ENCODE results near the gene MACROD2. TPM values are rescaled to one million over a fixed set of nuclear protein-coding genes. Genes with fewer than 3 reads are reported as not detected.
"Not testable (repeated sequence)": the region's sequence is repeated elsewhere in the genome, so short reads cannot be mapped to it uniquely, and the experiment has no call there.

The MACROD2 gene
- total RNA-seq, 1 experiment from 2014 or later = 0.02 TPM

DNA sequence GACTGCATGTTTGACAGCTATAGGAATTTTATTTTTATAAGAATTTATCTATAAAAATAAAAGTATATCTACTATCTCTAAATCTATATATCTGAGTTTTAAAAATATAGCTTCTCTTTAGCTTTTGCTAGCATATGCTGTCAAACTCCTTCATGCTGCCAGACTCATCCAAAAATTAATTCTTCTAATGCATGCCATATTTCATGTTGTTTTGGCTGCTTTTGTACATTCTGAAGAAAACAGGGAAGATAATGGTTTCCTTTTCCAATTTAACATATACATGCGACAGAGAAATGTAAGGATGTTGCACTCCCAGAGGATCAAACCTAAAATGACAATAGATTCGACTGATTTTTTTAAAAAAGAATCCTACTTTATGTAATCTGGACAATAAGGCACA lies 919.3 kb downstream of the MACROD2 start:
- DNase-seq (ENCODE audit: low spot score) = no peak

- DNase-seq (ENCODE audit: low spot score) = no peak
These were observed 920.0 kb downstream of the MACROD2 start for GRCh38 chr20:14915356-14915755.

- no peak for DNase-seq (ENCODE audit: low spot score)
These were observed 921.1 kb downstream of the MACROD2 start for GRCh38 chr20:14916360-14916920.

DNA sequence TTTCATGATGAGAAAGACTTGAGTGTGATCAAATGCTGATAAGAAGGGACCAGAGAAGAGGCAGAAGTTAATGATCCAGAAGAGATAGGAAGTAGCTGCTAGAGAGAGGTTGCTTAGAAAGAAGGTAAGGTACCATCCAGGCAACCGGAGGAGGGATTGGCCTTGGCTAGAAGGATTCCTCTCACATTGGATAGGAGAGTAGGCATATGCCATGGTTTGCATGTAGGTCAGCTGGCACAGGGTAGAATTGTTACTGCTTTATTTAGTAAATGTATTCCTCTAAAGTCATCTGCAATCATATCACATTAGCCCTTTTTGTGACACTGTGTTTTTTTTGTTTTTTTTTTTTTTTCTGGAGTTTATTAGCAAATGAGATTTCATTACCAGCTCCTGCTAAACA lies 923.0 kb downstream of the MACROD2 start:
- DNase-seq (ENCODE audit: low spot score) = no peak

DNA sequence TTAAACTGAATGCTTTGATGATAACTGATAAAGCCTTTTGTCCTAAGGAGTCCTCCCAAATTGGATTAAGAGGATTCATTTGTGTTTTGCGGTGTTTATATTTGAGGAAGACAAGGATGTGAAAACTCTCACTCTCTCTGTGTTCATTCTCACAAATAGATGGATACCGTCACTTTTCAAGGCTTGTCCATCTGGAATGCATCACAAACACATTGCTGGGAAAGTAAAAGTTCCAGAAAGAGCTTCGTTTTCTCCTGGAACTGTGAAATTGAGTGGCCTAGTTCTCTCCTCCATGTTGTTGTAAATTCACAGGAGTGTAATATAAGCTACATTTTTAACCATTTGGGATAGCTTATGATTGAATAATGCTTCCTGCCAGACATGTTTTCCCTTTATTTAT lies 923.7 kb downstream of the MACROD2 start:
- no peak for DNase-seq (ENCODE audit: low spot score)

GRCh38 chr20:14919501-14920081 lies 924.3 kb downstream of the MACROD2 start:
- no peak for DNase-seq (ENCODE audit: low spot score)

DNA sequence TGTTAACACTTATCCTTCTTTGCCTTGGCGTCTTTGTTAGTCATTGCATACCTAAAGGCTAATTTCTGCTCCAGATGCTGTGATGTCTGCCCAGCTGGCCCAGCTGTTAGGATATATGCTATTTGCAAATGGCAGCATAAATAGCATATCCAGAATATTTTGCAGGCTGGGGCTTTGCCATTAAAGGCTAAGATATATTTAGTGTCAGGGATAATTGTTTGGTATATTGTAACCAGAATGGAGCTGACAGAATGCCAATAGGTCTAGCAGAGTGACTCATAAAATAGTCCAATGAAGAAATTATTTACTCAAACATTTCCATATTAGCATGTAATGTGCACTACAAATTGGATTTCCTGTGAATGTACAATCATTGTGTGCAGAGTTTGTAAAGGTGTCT lies 926.2 kb downstream of the MACROD2 start:
- DNase-seq (ENCODE audit: low spot score) = no peak

- no peak for DNase-seq (ENCODE audit: low spot score)
These were observed 927.4 kb downstream of the MACROD2 start for GRCh38 chr20:14922503-14923267.

DNA sequence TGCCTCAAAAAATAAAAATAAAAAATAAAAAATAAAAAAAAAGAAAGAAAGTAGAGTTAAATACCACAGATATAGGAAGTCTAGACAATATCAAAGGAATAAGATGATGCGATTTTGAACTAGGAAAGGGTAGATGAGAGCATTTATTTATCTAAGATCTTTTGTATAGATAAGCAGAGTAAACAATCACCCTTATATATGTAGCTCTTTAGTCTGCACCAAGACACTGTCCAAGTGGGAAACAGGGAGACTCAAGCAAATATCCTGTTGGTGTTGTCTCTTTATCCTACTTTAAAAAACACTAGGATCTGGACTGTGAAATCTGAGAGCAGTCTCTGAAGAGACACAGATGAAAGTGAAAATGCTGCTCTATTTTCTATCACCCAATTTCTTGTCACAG lies 929.1 kb downstream of the MACROD2 start:
- DNase-seq (ENCODE audit: low spot score) = no peak

DNA sequence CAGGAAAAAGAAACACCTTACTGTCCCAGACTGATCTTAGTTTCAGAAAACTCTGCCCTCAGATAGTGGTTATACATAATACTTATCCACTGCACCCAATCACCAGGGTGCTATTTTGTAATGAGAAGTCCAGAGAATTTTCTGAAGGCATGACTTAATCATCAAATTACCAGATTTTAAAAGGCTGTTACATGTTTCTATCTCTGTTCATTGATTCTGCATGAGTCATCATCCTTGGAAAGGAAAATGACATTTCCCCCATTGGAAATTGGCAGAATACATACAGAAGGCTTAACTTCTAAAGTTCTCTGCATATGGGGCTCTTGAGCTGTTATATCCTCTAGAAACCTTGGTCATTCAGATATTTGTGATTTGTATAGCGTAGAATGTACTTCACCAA lies 930.0 kb downstream of the MACROD2 start:
- DNase-seq (ENCODE audit: low spot score) = no peak

- DNase-seq (ENCODE audit: low spot score) = not testable (repeated sequence)
These were observed 931.1 kb downstream of the MACROD2 start for GRCh38 chr20:14926436-14926835.

DNA sequence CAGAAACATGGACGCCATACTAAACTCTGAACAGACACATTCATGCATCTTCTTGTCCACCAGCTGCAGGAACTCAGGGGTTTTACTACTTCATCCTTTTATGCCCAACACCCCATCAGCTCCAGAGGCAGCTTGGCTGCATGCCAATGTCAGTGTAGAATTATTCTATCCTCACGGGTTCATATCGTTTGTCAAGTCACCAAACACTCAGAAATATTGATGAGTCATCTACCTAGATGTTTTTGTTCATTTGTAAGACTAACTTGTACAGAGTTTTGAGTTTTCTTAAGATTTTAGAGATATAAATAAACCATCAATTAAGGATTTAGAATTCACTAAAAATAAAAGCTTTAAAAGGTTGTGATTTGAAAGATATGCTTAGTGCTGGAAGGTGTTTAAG lies 932.8 kb downstream of the MACROD2 start:
- DNase-seq (ENCODE audit: low spot score) = no peak

- no peak for DNase-seq (ENCODE audit: low spot score)
These were observed 934.1 kb downstream of the MACROD2 start for GRCh38 chr20:14929388-14929787.

GRCh38 chr20:14932040-14932439 lies 936.7 kb downstream of the MACROD2 start:
- DNase-seq (ENCODE audit: low spot score) = no peak

GRCh38 chr20:14935285-14935684 lies 940.0 kb downstream of the MACROD2 start:
- no peak for DNase-seq (ENCODE audit: low spot score)

- DNase-seq (ENCODE audit: low spot score) = no peak
These were observed 941.7 kb downstream of the MACROD2 start for GRCh38 chr20:14937021-14937420.

DNA sequence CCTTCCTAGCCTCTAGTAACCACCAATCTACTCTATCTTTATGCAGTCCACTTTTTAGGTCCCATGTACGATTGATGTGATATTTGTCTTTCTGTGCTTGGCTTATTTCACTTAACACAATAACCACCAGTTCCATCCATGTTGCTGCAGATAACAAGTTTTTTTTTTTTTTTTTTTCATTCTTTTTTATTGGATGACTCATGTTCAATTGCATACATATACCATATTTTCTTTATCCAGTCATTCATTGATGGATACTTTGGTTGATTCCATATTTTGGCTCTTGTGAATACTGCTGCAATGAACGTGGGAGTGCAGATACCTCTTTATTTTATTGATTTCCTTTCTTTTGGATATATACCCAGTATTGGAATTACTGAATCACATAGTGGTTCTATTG lies 942.5 kb downstream of the MACROD2 start:
- DNase-seq (ENCODE audit: low spot score) = no peak

DNA sequence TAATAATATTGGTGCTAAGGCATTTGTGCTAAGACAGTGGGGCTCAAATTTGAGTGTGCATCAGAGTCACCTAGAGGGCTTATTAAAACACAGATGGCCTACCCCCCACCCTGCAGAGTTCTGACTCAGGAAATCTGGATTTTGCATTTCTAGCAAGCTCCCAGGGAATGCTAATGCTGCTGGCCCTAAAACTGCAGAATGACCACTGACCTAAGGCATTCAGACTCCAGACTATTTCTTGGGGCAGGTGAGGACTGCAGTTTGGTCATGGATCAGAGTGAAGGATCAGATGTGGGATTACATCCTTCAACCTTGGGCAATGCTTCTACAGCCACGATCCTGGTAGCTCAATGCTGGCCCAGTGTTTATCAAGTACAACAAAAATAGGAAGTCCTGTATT lies 952.2 kb downstream of the MACROD2 start:
- no peak for DNase-seq (ENCODE audit: low spot score)

DNA sequence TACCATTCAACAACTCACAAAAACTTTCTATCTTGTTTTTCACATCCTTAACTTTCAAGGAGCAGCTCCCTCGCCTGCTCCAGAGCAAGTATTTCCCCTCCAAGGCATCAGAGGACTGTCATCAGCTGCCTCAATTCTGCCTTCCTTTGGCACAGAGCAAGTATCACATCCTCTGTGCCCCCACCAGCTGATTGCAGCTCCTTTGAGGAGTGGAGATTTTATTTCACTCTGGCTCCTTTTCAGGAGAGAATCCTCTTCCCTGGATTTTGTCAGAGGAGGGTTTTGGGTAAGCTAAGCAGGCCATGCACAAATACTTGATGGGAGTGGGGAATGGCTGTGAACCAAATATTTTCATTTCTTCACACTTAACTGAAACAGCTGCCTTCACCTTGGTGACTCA lies 952.6 kb downstream of the MACROD2 start:
- no peak for DNase-seq (ENCODE audit: low spot score)

DNA sequence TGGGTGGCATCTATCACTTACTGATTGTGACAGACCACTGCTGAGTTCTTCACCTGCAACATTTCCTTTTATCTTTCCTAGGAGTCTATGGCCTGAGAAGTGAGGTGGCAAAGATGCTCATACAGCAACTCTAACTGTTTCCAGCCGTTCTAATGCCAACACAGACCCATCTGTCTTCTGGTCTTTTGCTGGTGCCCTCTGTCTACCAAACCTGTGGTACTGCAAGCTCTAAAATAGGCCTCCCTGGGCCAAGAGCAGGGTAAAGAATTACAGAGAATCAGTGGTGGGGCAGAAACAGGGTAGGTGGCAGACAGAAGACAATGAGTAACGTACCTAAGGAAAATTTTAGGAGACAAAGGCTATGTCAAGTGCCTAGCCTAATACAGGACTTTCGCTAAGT lies 953.1 kb downstream of the MACROD2 start:
- no peak for DNase-seq (ENCODE audit: low spot score)

- no peak for DNase-seq (ENCODE audit: low spot score)
These were observed 955.3 kb downstream of the MACROD2 start for GRCh38 chr20:14950633-14951032.

- no peak for DNase-seq (ENCODE audit: low spot score)
These were observed 955.8 kb downstream of the MACROD2 start for GRCh38 chr20:14951105-14951504.

DNA sequence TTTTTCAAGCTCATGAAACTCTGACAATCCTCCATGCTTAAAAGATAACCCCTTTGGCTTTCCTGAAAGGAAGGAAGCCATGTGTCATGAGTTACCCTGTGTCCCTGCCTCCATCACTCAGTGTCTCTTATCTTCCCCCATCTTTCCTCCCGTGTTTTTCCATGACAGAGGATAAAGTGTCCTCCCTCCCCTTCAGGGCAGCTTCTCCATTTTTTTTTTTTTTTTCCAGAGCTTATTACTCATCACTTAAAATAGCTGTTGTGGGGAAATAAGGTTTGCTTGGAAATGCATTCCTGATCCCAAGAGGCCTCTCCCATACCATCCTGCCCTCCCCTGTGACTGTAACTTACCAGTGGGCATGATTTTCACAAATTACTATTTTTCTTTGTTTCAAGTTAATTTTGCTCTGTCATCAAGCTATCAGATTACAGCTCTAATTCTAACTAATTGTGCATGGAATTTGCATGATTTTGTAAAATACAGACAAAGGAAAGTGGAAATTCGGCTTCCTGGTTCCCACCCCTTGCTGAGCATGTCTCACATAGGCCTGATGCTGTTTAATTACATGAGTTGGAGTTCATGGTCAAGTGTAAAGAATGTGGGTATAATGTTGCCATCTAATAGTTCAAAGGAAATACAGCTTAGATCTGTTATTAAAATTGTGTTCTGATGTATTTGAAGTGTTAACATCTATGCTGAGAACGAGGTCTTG lies 956.5 kb downstream of the MACROD2 start:
- DNase-seq (ENCODE audit: low spot score) = peak; percentile 83
